HG03442 (cell line): ENCODE results near the gene LRRC4B.
"Not testable (repeated sequence)": the region's sequence is repeated elsewhere in the genome, so short reads cannot be mapped to it uniquely, and the experiment has no call there.

ENCODE experiments used
- ATAC-seq: cut with Tn5 transposase; IDR thresholded peaks from one replicate; pipeline ENCODE4 v1.9.1; 2021; ENCODE audit warnings: mild to moderate bottlenecking, moderate library complexity; ENCODE audit not compliant: unreplicated experiment

LRRC4B gene

GRCh38 chr19:50567882-50568727 lies at the start of gene LRRC4B:
TSS of gene LRRC4B (minus strand) at chr19:50568435. CDS start at chr19:50548838, 19,597 bp downstream.
- no peak for ATAC-seq

- ATAC-seq: not testable (repeated sequence)
Observed at GRCh38 chr19:50612504-50613404, 44.5 kb upstream of the LRRC4B start.

GRCh38 chr19:50607874-50608785 lies 39.9 kb upstream of the LRRC4B start:
- ATAC-seq: no peak

- no peak for ATAC-seq
Observed at GRCh38 chr19:50607388-50607787, 39.2 kb upstream of the LRRC4B start.

GRCh38 chr19:50606059-50606836 lies 38.0 kb upstream of the LRRC4B start:
- not testable (repeated sequence) for ATAC-seq

GRCh38 chr19:50604264-50605073 lies 36.2 kb upstream of the LRRC4B start:
- ATAC-seq: not testable (repeated sequence)

GRCh38 chr19:50602935-50603334 lies 34.7 kb upstream of the LRRC4B start:
- ATAC-seq: no peak

- no peak for ATAC-seq
Observed at GRCh38 chr19:50602496-50602895, 34.3 kb upstream of the LRRC4B start.

GRCh38 chr19:50602089-50602422 lies 33.8 kb upstream of the LRRC4B start:
- ATAC-seq: no peak

GRCh38 chr19:50601407-50602088 lies 33.3 kb upstream of the LRRC4B start:
- no peak for ATAC-seq

GRCh38 chr19:50599427-50599826 lies 31.2 kb upstream of the LRRC4B start:
- no peak for ATAC-seq

GRCh38 chr19:50590191-50590590 lies 22.0 kb upstream of the LRRC4B start:
- no peak for ATAC-seq

GRCh38 chr19:50581795-50582660 lies 13.8 kb upstream of the LRRC4B start:
- ATAC-seq: not testable (repeated sequence)

GRCh38 chr19:50580970-50581634 lies 12.9 kb upstream of the LRRC4B start:
- no peak for ATAC-seq

- ATAC-seq: no peak
Observed at GRCh38 chr19:50580240-50580639, 12.0 kb upstream of the LRRC4B start.

GRCh38 chr19:50576769-50577168 lies 8.5 kb upstream of the LRRC4B start:
- not testable (repeated sequence) for ATAC-seq
